ENCODE measurements around the gene CSF1R. TPM values are rescaled to one million over a fixed set of nuclear protein-coding genes. Genes with fewer than 3 reads are reported as not detected.

Gene CSF1R
- polyA plus RNA-seq, 1 experiment, result 0.09 TPM

DNA sequence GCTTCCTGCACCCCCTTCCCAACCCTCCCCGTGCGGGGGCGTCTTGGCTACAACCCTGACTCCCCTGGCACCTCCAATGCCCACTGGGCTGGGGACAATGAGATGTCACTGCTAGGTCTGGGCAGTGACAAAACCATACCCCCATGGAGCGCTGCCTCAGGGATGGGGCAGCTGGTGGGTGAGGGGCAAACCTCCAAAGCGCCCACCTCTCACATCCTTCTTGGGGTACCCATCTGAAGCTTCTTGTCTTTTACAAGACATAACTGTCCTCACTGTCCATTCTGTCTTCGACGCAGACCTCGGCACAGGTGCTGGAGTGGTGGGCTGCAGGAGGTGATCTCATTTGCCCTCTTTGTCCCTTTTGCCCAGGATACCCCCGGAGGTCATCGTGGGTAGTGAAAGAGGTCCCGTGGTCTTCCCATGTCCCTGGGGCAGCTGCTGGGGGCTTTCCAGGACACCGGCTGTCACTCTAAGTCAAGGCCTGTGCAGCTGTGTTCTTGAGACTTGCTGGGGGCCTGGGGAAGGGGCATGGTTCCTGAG is 27.8 kb upstream of the CSF1R start:
- H3K27ac ChIP-seq (ENCODE audit: low read depth, low read length), result peak overlapping the region; percentile 39
- CTCF ChIA-PET, result interaction anchor here (1.5 kb wide), 1 partner anchor 112 kb away, joined by 4 read pairs; no protein-coding TSS in a partner anchor
- H3K27me3 ChIP-seq (ENCODE audit: control insufficient read depth, insufficient read depth, low read length), result no peaks in the 10 kb centered on the region
- POLR2A ChIA-PET, result interaction anchor here (1.1 kb wide), 1 partner anchor 50 kb away, joined by 3 read pairs; no protein-coding TSS in a partner anchor
- DNase-seq (ENCODE audit: low read depth, low spot score), result no peak
- TF ChIP-seq, protein P1, sequence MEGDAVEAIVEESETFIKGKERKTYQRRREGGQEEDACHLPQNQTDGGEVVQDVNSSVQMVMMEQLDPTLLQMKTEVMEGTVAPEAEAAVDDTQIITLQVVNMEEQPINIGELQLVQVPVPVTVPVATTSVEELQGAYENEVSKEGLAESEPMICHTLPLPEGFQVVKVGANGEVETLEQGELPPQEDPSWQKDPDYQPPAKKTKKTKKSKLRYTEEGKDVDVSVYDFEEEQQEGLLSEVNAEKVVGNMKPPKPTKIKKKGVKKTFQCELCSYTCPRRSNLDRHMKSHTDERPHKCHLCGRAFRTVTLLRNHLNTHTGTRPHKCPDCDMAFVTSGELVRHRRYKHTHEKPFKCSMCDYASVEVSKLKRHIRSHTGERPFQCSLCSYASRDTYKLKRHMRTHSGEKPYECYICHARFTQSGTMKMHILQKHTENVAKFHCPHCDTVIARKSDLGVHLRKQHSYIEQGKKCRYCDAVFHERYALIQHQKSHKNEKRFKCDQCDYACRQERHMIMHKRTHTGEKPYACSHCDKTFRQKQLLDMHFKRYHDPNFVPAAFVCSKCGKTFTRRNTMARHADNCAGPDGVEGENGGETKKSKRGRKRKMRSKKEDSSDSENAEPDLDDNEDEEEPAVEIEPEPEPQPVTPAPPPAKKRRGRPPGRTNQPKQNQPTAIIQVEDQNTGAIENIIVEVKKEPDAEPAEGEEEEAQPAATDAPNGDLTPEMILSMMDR (IDR thresholded peaks at IDR 0.05; ENCODE audit: low read depth, low read length), result peak; percentile 14; the same call in 1 of the 2 replicates
- H3K4me3 ChIP-seq (ENCODE audit: low read depth, low read length), result no peak overlapping the region
- no peaks in the 10 kb centered on the region for H3K9me3 ChIP-seq (ENCODE audit: control insufficient read depth, insufficient read depth, low read length)

DNA sequence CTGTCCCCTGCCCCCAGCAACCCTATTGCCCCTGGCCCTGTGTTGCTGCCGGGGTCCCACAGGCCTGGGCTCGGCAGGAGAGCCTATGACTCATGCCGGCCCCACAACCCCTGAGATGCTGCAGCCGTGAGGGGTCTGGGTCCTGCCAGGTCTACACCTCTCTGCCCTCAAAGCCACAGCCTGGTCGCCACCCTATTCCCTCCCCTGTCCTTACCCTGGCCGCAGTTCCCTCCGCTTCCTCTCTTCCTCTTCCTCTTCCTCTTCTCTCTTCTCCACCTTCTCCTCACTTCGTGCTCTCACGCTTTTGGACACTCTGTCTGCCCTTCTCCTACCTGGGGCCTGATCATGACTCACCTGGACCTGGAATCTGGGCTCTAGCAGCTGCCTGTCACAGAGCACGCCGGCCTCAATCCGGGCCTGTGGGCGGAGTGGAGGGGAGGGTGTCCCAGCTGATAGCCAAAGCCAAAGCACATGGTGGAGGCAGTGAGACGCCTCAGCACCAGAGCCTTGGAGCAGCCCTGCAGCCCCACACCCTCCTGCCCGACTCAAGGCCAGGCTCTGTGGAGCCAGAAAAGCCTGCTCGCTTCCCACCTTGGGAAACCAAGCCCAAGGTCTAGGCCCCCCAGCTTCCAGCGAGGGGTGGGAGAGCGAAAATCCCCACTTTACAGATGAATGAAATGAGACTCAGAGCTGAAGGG is 26.8 kb upstream of the CSF1R start:
- TF ChIP-seq, protein P1 (IDR thresholded peaks at IDR 0.05; ENCODE audit: low read depth, low read length), result no peak
- Histone ChIP-seq H3K9me3 (ENCODE audit: control insufficient read depth, insufficient read depth, low read length) (no peaks in the 10 kb centered on the region), H3K27ac (ENCODE audit: low read depth, low read length) (peak overlapping the region; percentile 78), H3K4me3 (ENCODE audit: low read depth, low read length) (no peak overlapping the region), H3K27me3 (ENCODE audit: control insufficient read depth, insufficient read depth, low read length) (no peaks in the 10 kb centered on the region)
- ChIA-PET CTCF (interaction anchor here (0.5 kb wide), 1 partner anchor 95 kb away, joined by 3 read pairs; no protein-coding TSS in a partner anchor), POLR2A (interaction anchor here (0.9 to 1.5 kb wide), 4 partner anchors 9 to 113 kb away, joined by 3 to 4 read pairs (median 4); partner anchors contain the start of genes HMGXB3 and TIGD6)
- DNase-seq (ENCODE audit: low read depth, low spot score), result no peak

DNA sequence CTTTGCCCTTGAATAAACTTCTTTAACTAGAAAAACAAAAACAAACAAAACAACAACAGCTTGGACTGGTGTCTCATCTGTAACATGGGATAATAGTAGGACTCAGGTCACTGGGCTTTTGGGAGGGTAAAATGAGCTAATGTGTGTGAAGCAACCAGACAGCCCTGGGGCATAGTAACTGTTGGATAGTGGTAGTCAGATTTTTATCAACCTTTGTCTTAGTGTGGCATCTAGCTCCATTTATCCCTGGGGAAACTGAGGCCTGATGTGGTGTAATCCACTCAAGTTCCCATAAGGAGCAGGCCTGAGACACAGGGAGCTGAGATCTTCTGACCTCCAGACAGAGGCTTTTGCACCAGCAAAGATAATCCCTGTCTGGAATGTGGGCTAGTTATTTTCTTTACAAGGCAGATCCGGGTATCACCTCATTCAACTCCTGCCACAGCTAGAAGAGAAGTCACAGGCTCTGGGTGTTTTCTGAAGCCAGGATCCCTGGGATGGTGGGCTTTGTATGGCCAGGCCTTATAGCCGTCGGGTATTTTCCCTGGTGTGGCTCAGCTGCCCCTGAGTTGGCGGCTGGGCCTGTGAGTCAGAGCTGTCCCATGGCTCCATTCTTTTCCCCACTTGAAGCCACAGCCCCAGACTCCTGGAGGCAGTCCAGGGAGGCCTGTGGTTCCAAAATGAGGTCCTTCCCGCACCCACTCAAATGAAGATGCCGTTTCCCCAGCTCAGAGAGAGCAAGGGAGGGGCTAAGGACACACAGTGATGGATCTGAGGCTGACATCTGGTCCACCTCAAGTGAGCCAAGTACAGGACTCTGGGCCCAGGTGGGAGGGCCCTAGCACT is 26.1 kb upstream of the CSF1R start:
- no peaks in the 10 kb centered on the region for H3K9me3 ChIP-seq (ENCODE audit: control insufficient read depth, insufficient read depth, low read length)
- ChIA-PET POLR2A (interaction anchor here (0.8 to 1.8 kb wide), 6 partner anchors 10 to 112 kb away, joined by 3 to 4 read pairs (median 4); partner anchors contain the start of genes HMGXB3 and TIGD6), CTCF (interaction anchor here (0.9 to 1.8 kb wide), 4 partner anchors 16 to 278 kb away, joined by 3 to 6 read pairs (median 3); no protein-coding TSS in a partner anchor)
- no peaks in the 10 kb centered on the region for H3K27me3 ChIP-seq (ENCODE audit: control insufficient read depth, insufficient read depth, low read length)
- peak; percentile 32 for DNase-seq (ENCODE audit: low read depth, low spot score)
- H3K27ac ChIP-seq (ENCODE audit: low read depth, low read length), result peak overlapping the region; percentile 78
- no peak overlapping the region for H3K4me3 ChIP-seq (ENCODE audit: low read depth, low read length)
- TF ChIP-seq, protein P1 (IDR thresholded peaks at IDR 0.05; ENCODE audit: low read depth, low read length), result no peak

DNA sequence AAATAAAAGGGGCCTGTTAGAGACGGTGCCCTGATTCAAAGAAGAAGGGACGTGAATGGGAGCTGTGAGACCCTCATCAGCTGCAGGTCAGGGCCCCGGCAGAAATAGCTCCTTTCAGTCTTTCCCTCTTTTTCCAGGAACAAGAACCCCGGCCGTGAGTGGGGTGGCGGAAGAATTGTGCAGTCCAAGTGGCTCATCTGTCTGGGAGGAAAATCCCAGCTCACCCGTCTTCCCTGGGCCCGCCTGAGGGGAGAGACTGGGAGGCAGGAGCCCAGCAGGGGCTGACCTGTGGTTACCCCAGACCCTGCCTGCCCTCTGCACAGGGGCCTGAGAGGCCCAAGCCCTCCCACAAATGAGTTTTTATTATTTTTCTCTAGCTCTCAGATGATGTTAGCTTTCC is 24.8 kb upstream of the CSF1R start:
- TF ChIP-seq, protein P1 (IDR thresholded peaks at IDR 0.05; ENCODE audit: low read depth, low read length), result no peak
- no peak for DNase-seq (ENCODE audit: low read depth, low spot score)
- POLR2A ChIA-PET, result interaction anchor here (1.8 kb wide), 1 partner anchor 11 kb away, joined by 4 read pairs; no protein-coding TSS in a partner anchor
- CTCF ChIA-PET, result interaction anchor here (0.6 to 1.8 kb wide), 5 partner anchors 17 to 277 kb away, joined by 3 to 6 read pairs (median 3); no protein-coding TSS in a partner anchor
- Histone ChIP-seq H3K9me3 (ENCODE audit: control insufficient read depth, insufficient read depth, low read length) (no peaks in the 10 kb centered on the region), H3K4me3 (ENCODE audit: low read depth, low read length) (no peak overlapping the region), H3K27me3 (ENCODE audit: control insufficient read depth, insufficient read depth, low read length) (no peaks in the 10 kb centered on the region), H3K27ac (ENCODE audit: low read depth, low read length) (no peak overlapping the region)

Measured in AG04450 (cell line).